GM19043 (cell line): Measurements from ENCODE around the gene NUP153.
A peak's percentile ranks its signal among the peaks of the same experiment; 100 is the strongest.
"Not testable (repeated sequence)": the region's sequence is repeated elsewhere in the genome, so short reads cannot be mapped to it uniquely, and the experiment has no call there.

ENCODE experiments used
- ATAC-seq: cut with Tn5 transposase; IDR thresholded peaks from one replicate; pipeline ENCODE4 v1.9.1; 2021; ENCODE audit warnings: low read depth; ENCODE audit not compliant: unreplicated experiment

Gene NUP153

DNA sequence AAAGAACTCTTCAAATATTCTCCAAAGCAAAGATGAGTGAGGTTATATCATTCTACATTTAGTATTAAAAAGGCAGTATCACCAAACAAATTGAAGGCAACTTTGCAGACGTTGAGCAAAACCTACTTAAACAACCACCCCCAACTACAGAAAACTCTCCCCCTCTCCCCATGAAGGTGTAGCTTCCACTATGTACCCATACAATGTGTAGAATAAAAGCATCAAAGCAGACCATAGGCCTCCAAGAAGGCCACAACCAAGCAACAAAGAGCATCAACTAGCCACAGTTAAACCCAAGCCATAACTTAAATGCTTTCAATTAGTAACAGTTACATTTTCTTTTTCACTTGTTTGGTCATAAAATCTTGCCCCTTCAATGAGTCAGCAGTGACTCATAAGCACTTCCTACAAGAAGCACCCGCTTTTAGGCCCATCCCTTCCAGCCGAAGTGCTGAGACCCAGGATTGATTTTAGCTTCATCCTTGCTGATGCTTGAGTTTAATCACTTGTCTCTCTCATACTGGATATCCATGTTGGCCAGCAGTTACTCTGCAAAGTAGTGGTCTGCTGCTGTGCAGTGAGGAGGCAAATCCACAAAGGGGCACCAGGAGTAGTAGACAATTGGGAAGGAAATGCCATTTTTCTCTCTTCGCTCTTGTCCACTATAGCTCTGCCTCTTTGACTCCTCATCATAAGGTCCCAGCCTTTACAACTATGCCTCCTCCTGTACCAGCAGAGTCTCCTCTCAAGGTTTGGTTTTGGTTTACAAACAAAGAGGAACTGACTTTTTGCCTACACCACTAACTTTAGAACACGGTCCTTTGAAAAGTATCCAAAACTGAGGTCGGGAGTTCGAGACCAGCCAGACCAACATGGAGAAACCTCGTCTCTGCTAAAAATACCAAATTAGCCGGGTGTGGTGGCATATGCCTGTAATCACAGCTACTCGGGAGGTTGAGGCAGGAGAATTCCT, 8.4 kb upstream of the NUP153 start:
- ATAC-seq = peak; percentile 71

DNA sequence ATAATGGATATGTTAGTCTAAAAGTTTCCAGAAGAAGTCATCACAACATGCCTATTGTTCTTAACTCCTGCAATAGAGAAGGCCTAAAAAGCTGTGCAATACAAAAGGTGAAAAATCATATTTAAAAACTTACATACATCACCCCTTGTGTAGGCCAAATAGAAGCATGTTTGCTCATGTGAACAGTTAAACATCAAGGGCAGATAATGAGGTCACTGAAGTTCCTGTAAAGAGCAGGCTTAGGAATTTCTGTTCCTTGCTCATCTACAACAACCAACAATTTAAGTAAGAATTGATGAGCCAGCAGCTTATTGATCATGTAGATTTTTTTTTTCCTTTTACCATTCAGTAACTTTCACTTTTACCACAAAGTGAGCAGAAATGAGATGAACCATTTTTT, 7.5 kb upstream of the NUP153 start:
- ATAC-seq = no peak

DNA sequence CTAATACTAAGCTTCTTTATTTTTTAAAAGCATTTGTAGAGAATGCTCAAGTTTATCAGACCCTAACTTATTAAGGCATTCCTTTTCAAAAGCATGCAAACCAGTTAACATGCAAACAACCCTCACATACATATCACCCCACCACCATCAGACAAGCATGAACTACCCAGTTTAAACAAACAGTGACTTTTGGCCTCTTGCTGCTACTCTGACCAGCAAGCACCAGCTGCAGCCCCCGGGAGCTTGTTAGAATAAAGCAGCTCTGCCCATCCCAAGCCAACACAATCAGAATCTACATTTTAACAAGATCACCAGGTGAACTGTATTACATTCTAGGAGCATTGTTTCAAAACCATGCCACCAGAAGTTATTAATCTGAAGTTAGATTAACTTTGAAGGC, 5.9 kb upstream of the NUP153 start:
- ATAC-seq = no peak

DNA sequence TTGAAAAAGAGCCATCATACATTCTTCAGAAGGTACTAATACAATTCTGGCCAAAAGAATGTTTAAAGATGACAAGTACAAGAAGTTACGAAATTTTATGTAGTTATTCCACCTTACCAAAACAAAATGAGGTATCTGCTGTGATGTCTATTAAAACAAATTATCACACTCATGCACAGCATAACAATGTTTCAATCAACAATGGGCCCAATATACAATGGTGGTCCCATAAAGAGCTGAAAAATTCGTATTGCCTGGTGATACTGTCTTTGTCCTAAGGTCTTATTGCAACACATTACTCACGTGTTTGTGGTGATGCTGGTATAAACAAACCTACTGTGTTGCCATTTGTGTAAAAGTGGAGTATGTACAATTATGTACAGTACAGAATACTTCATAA, 3.6 kb upstream of the NUP153 start:
- ATAC-seq = no peak

DNA sequence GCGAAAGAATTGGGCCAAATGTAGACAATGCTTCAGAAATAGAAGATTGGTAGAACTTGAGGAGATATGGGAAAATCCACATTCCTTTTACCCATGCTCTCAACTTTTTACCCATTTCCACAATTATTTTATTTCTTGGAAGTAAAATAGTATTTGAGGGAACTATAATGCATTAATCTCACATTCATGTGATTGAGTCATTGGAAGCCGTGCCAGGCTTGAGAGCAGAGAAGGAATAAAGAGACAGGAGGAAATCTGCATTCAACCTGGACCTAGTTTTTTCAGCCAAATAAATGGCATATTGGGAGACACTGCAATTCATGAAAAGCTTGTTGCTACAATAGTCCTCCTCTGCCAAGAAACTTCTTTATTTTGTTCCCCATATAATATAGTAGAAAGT, 2.8 kb upstream of the NUP153 start:
- no peak for ATAC-seq

DNA sequence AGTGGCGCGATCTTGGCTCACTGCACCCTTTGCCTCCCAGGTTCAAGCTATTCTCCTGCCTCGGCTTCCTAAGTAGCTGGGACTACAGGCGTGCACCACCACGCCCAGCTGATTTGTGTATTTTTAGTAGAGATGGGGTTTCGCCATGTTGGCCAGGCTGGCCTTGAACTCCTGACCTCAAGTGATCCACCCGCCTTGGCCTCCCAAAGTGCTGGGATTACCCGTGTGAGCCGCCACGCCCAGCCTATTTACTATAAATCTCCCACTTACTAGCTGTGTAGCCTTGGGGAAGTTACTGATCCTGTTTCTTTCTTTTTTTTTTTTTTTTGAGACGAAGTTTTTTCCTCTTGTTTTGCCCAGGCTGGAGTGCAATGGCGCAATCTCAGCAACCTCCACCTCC, 1.3 kb upstream of the NUP153 start:
- ATAC-seq = not testable (repeated sequence)

DNA sequence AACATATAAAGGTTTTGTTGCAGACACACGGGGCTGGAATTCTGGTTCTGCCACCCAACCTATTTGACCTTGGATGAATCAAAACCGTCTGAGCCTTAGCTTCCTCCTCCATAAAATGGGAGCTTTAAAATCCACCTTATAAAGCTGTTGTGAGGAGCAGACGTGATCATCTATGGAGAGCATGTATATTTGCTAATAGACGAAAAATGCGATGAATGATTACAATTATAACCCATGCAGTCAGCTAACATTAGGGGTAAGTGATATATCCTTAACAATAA, 586 bp upstream of the NUP153 start:
- no peak for ATAC-seq

DNA sequence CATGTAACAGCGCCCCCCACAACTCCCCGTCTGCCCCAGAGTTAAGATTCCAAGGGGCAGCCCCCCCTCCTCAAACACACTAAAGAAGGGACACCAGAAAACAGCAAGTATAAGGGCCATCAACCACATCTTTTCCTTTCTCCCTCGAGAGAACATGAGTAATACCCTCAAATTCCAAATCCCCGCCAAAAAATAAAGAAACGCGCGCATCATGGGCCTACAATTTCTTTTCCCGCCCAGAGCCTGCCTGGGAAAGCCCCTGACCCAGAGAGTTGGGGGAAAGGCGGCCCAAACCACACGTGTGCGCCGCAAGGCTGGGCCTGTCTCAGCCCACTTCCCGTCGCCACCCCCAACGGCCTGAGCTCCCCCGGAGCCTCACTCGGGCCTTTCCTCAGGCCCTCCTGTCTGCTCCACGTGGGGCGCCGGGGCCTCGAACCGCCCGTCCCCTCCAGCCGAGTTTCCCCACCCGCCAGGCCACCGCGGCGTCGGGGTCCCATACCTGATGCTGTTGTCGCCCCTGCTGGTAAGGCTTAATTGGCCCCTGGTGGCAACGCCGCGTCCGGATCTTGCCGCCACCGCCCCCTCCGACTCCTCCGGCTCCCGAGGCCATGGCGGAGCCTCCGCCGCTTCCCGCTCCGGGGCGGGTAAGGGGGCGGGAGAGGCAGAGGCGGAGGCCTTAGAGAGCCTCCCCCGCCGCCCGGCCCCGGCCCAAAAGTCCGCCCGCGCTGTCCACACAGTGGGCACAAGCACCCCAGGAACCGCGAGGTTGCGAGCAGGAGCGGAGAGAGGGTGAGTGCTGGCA, 746 bp downstream of the NUP153 start:
- peak; percentile 50 for ATAC-seq

DNA sequence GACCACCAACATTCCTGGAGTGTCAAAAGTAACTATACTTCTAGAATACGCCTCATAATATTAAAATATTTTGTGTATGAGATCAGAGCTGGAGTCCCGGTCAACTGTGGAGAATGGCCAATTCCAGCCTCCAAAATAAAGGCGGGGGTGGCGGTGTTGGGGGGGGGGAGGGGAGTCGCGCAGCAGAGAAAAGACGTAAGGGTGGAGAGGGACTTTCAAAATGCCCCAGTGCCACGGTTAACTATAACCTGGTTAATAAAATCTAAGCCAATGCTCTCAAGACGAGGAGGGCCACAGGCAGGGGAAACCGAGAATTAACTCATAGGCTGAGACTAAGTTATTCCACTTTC, 1.3 kb downstream of the NUP153 start:
- no peak for ATAC-seq

DNA sequence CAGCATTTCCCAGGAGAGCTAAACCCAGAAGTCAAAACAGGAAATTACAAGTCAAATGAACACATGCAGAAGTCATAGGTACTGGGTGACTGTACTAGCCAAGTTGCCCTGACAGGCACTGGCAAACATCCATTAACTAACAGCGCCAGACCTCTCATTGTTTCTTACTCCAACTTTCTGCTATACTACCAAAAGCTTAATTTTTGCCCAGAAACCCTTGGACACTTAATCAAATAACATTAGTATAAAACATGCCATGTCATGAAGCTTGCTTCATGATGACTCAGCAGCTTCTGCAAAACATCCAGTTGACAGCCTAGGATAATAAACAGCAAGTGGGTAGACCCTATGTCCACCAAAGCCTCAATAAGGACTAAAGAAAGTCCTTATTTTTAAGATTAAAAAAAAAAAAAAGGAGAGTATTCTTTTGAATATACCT, 3.5 kb downstream of the NUP153 start:
- no peak for ATAC-seq

DNA sequence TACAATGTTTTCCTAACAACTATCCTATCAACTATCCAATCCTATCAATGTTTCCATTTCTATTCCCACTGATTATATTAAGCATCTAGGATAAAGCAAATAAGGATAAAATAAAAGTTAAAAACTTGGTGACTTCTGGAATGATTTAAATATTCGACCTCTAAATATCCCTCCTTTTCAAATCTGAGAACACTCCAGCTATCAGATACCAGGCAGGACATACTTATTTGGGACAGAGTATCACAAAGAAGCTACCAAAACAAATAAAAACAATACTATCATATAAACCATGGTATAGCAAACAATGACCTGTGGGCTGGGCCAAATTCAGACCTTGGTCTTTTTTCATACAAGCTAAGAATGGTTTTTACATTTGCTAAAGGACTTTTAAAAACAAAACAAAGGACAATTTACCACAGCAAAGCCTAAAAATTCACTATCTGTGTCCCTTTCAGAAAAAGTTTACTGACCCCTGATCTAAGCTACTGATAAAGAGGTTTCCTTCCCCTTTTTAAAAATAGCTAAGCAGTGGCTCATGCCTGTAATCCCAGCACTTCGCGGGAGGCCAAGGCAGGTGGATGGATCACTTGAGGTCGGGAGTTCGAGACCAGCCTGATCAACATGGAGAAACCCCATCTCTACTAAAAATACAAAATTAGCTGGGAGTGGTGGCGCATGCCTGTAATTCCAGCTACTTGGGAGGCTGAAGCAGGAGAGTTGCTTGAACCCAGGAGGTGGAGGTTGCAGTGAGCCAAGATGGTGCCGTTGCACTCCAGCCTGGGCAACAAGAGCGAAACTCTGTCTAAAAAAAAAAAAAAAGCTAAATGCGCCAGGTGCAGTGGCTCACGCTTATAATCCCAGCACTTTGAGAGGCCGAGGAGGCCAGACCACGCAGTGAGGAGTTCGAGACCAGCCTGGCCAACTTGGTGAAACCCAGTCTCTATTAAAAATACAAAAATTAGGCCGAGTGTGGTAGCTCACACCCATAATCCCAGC, 6.0 kb downstream of the NUP153 start:
- no peak for ATAC-seq

DNA sequence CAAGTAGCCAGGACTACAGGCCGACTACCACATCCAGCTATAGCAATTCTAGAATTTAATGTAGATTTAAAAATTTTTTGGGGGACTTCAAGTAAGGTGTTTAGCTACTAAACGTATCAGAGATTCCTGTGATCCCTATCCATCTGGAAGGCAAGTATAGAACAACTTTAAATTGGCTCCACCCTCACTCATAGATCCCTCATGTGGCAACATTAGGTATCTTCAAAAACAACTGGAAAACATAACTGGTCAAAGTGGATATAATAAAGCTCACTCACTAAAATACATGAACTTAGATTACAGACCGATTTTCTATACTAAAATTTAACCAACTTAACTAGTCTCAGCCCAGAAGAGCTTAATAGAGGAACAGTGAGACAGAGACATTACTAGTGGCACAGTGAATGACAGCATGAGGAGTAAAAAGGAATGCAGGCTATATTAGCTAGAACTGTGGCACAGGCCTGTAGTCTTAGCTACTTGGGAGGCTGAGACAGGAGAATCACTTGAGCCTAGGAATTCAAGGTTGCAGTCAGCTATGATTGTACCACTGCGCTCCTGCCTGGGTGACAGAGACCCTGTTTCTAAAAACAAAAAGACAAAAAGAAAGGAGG, 14.7 kb downstream of the NUP153 start:
- ATAC-seq = no peak

DNA sequence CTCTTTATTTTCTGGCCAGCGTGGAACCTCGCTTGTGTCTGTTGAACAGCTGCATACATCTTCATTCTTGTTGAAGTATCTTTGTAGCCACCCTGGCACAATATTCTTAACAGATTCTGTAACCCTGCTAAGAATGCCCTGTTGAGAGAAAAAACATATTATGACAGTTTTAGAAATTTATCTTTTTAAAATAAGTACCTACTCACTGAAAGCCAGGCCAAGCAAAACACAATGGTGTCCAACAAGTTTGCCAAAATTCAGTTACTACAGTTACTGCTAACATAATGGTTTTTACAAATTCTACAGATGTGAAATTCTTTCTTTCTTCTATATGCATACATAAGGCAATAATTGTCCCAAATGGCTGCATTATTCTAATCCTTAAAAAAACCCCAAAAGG, 18.2 kb downstream of the NUP153 start:
- no peak for ATAC-seq

DNA sequence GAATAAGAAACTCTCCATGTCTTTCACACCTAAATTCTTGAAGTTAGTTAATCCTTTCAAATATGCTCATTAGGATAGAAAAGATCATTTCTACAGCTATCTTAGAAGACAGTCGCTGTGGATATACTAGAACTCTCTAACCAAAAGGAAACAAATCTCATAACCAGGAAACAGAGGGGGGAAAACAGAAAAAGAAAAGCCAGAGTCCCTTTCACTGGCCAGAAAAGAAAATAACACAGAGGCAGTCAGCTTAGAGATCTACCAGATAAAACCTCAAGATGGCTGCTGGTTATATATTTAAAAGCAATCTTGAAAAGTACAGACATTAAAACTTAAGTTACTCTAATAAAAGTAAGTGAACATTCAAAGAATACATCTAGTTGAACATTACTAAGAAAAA, 19.6 kb downstream of the NUP153 start:
- no peak for ATAC-seq

DNA sequence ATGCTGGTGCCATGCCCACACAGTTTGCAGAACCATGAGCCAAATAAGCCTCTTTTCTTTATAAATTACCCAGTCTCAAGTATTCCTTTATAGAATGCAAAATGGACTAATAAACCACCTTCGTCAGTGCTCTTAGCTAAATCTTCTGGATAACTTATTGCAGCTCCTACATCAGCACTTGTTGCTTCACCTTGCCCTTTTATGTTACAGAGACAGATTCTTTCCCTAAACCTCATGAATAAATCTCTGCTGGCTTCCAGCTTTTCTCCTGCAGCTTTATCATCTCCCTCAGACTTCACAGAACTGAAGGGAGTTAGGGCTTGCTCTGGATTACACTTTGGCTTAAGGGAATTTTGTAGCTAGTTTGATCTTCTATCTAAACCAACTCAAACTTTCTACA, 22.6 kb downstream of the NUP153 start:
- ATAC-seq = no peak

DNA sequence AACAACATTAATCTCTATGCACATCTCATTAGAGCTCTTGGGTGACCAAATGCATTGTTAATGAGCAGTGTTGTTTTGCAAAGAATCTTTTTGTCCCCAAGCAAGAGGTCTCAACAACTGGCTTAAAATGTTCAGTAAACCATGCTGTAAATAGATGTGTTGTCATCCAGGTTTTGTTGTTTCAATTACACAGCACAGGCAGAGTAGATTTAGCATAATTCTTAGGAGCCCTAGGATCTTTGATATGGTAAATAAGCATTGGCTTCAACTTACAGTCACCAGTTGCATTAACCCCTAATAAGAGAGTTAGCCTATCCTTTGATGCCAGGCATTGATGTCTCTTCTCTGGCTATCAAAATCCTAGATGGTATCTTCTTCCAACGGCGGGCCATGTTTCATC, 23.3 kb downstream of the NUP153 start:
- ATAC-seq = no peak

DNA sequence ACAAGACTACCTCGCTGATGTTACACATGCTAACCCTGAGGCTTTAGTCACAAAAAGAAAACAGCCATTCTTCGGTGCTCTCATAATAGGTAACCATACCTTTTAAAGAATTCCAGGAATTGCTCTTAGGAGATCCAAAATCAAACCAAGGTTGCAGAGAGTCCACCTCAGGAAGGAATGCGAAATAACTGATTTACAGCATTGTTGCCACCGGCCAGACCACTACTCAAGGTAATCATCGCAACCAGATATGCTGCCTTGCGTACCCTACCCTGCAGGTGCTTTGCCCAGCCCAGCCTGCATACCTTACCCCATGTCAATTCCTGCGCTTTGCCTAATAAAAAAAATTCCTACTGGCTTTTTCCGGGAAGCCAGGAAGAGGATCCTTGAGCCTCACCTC, 27.0 kb downstream of the NUP153 start:
- ATAC-seq = no peak

DNA sequence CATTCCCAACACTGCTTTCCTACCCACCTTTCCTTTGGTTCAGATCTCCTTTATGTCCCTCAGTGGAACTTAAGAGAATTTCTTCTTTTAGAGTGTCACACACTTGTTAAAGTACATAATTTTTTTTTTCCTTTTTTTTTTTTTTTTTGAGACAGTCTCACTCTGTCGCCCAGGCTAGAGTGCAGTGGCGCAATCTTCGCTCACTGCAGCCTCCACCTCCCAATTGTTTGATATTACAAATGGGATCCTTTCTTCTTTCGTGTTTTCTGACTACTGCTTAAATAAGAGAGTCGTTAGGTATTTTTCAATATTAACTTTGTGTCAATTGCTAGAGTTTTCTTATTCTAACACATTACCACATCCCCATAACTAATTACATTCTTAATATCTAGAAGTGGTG, 29.1 kb downstream of the NUP153 start:
- no peak for ATAC-seq

DNA sequence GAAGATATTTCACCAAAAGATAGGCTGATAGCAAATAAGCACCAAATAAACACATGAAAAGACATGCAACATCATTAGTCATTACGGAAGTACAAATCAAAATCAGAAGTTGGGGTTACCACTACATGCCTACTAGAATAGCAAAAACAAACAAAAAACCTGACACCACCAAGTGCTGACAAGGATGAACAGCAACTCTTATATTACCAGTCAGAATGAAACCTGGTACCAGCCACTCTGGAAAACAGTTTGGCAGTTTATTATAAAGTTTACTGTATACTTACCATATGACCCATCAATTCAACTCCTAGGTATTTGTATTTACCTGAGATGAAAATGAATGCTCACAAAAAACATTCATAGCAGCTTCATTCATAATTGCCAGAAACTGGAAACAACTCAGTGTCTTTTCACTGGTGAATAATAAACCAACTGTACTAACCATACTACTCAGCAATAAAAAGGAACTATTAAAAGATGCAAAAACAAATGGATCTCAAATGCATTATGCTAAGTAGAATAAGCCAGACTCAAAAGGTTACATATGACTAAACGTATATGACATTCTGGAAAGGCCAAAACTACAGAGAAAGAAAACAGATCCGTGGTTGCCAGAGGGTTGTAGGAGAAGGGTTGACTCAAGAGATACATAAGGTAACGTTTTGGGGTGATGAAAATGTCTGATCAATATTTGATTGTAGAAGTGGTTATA, 33.0 kb downstream of the NUP153 start:
- no peak for ATAC-seq
